Tibial artery (tissue), 4 donors: ENCODE measurements around the gene HSF4.

Experiments used
- DNase-seq, 2 donors: peaks; one replicate each; pipeline ENCODE4 v3.0.0-alpha.2; 2019
- H3K27ac ChIP-seq, 2 donors: fragments of 200-600 bp; sonication (generic) in 1 of 2; 1 replicate in 1 of 2; 2 replicates in 1 of 2; pipeline ENCODE4 v1.5.1; 2018 to 2019; ENCODE audit warnings: mild to moderate bottlenecking in 1 of 2
- H3K27me3 ChIP-seq, 2 donors: fragments of 200-600 bp; sonication (generic) in 1 of 2; one replicate each; pipeline versions ENCODE4 v1.5.1 to v1.6.0; 2016 to 2019
- H3K36me3 ChIP-seq, 3 donors: fragments of 200-600 bp; sonication (generic) in 2 of 3; one replicate each; pipeline ENCODE4 v1.5.1; 2016 to 2019; ENCODE audit warnings: mild to moderate bottlenecking in 2 of 3
- H3K4me1 ChIP-seq, 4 donors: fragments of 200-600 bp; sonication (generic) in 2 of 4; 1 replicate in 3 of 4; 2 replicates in 1 of 4; pipeline ENCODE4 v1.5.1; 2016 to 2019
- H3K4me3 ChIP-seq, 2 donors: fragments of 200-600 bp; sonication (generic) in 1 of 2; 1 replicate in 1 of 2; 2 replicates in 1 of 2; pipeline ENCODE4 v1.5.1; 2018 to 2019; ENCODE audit warnings: mild to moderate bottlenecking in 2 of 2
- H3K9me3 ChIP-seq, 3 donors: fragments of 200-600 bp; sonication (generic) in 1 of 3; one replicate each; pipeline ENCODE4 v1.5.1; 2016 to 2019
- CTCF ChIP-seq, 2 experiments: fragments of 200-600 bp in 1 of 2; fragments of 450-650 bp in 1 of 2; IDR thresholded peaks; one replicate each; pipeline ENCODE4 v1.5.1; 2017 to 2019; ENCODE audit warnings: antibody characterized with exemption in 2 of 2, mild to moderate bottlenecking in 1 of 2, moderate library complexity in 1 of 2
- intact Hi-C: fragments of 100-400 bp; cut with DNase I; formaldehyde crosslinking; loops from one replicate; pipeline ENCODE4 v1.15.0; 2023; ENCODE audit warnings: low total_unique reads

Gene HSF4

GRCh38 chr16:67201411-67202345 is 37.1 kb downstream of the HSF4 start:
- Histone ChIP-seq H3K9me3 (no peaks in the 10 kb centered on the region), H3K4me3 (no peak overlapping the region), H3K36me3 (peaks cover 21 to 73% (median 38%) of the 10 kb centered on the region in 3 donors), H3K27me3 (no peaks in the 10 kb centered on the region), H3K27ac (no peak overlapping the region), H3K4me1 (peaks cover 0 to 21% (median 4%) of the 10 kb centered on the region in 4 donors)
- no peak for TF ChIP-seq CTCF (IDR thresholded peaks at IDR 0.05)
- DNase-seq: no peak
- intact Hi-C loops: no loop called here

- H3K27ac ChIP-seq: no peak overlapping the region
- H3K27me3 ChIP-seq: no peaks in the 10 kb centered on the region
- TF ChIP-seq CTCF (IDR thresholded peaks at IDR 0.05): no peak
- peaks cover 13 to 69% (median 31%) of the 10 kb centered on the region in 3 donors for H3K36me3 ChIP-seq
- no peak for DNase-seq
- H3K4me3 ChIP-seq: no peak overlapping the region
- intact Hi-C loops: no loop called here
- peaks cover 0 to 21% (median 4%) of the 10 kb centered on the region in 4 donors for H3K4me1 ChIP-seq
- H3K9me3 ChIP-seq: no peaks in the 10 kb centered on the region
These were observed 37.9 kb downstream of the HSF4 start for GRCh38 chr16:67202426-67202825.

- Histone ChIP-seq H3K4me3 (no peak overlapping the region), H3K27me3 (no peaks in the 10 kb centered on the region), H3K9me3 (no peaks in the 10 kb centered on the region), H3K27ac (no peak overlapping the region), H3K36me3 (peaks cover 7 to 69% (median 25%) of the 10 kb centered on the region in 3 donors), H3K4me1 (peaks cover 0 to 19% (median 3%) of the 10 kb centered on the region in 4 donors)
- intact Hi-C loops: no loop called here
- no peak for DNase-seq
- no peak for TF ChIP-seq CTCF (IDR thresholded peaks at IDR 0.05)
These were observed 38.5 kb downstream of the HSF4 start for GRCh38 chr16:67202956-67203493.

DNA sequence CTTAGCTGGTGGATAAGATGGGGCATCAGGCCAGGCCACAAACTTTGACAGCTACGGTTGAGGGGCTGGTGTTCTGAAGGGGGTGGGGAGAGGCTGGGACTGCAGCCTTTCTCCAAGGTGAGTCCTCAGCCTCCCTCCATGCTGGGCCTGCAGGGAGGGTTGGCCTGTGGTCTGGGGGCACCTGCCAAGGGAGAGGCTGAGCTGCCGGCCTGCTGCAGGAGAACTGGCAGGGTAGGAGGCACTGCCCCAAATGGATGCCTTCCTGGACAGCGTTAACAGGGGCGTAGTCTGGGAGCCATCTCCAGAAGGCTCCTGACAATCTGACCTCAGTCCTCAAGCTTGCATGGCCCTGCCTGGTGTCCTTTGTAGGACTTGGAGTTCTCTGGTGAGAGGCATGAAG is 39.5 kb downstream of the HSF4 start:
- Histone ChIP-seq H3K4me3 (no peak overlapping the region), H3K27ac (no peak overlapping the region), H3K27me3 (no peaks in the 10 kb centered on the region), H3K36me3 (peaks cover 4 to 63% (median 23%) of the 10 kb centered on the region in 3 donors), H3K4me1 (peaks cover 0 to 9% (median 0%) of the 10 kb centered on the region in 4 donors), H3K9me3 (no peaks in the 10 kb centered on the region)
- TF ChIP-seq CTCF (IDR thresholded peaks at IDR 0.05): no peak
- intact Hi-C loops: no loop called here
- no peak for DNase-seq

- no peaks in the 10 kb centered on the region for H3K9me3 ChIP-seq
- H3K27ac ChIP-seq: no peak overlapping the region
- H3K27me3 ChIP-seq: no peaks in the 10 kb centered on the region
- DNase-seq: no peak
- no peak for TF ChIP-seq CTCF (IDR thresholded peaks at IDR 0.05)
- H3K36me3 ChIP-seq: peaks cover 4 to 67% (median 23%) of the 10 kb centered on the region in 3 donors
- intact Hi-C loops: no loop called here
- H3K4me3 ChIP-seq: no peak overlapping the region
- no peaks in the 10 kb centered on the region for H3K4me1 ChIP-seq
These were observed 41.7 kb downstream of the HSF4 start for GRCh38 chr16:67206129-67206837.
